Gastrocnemius medialis (tissue), 4 donors: Measurements from ENCODE around the gene CNTNAP3.
"Not testable (repeated sequence)": the region's sequence is repeated elsewhere in the genome, so short reads cannot be mapped to it uniquely, and the experiment has no call there.

Experiments used
- CTCF ChIP-seq, 5 experiments: fragments of 450-650 bp in 3 of 5; fragments of 200-600 bp in 2 of 5; sonication (generic) in 2 of 5; IDR thresholded peaks in 4 of 5; conservative IDR thresholded peaks in 1 of 5; 1 replicate in 4 of 5; 2 replicates in 1 of 5; pipeline ENCODE4 v1.5.1; 2016 to 2019; ENCODE audit warnings: antibody characterized with exemption in 5 of 5, mild to moderate bottlenecking in 3 of 5, moderate library complexity in 3 of 5
- POLR2A ChIP-seq, 2 donors: fragments of 450-650 bp; IDR thresholded peaks; one replicate each; pipeline ENCODE4 v1.6.1; 2017; ENCODE audit warnings: antibody characterized with exemption in 2 of 2, mild to moderate bottlenecking in 2 of 2, moderate library complexity in 2 of 2

GRCh38 chr9:39111746-39112145 lies 176.2 kb downstream of the CNTNAP3 start:
- not testable (repeated sequence) for TF ChIP-seq CTCF (IDR thresholded peaks at IDR 0.05 in 4 of 5, conservative IDR thresholded peaks at IDR 0.05 in 1 of 5); POLR2A (IDR thresholded peaks at IDR 0.05)
